Mesodermal cell (in vitro differentiated cells): ENCODE measurements around the gene OR10K2. TPM values are rescaled to one million over a fixed set of nuclear protein-coding genes. Genes with fewer than 3 reads are reported as not detected.
"Not testable (repeated sequence)": the region's sequence is repeated elsewhere in the genome, so short reads cannot be mapped to it uniquely, and the experiment has no call there.

ENCODE experiments used
- H3K27ac ChIP-seq: 2 replicates; pipeline ENCODE4 v1.7.0; 2013; ENCODE audit warnings: mild to moderate bottlenecking, low read depth, low read length, moderate library complexity; ENCODE audit not compliant: severe bottlenecking
- H3K36me3 ChIP-seq: 2 replicates; pipeline ENCODE4 v1.7.1; 2013; ENCODE audit warnings: mild to moderate bottlenecking, low read length, moderate library complexity; ENCODE audit not compliant: control insufficient read depth, insufficient read depth
- H3K4me1 ChIP-seq: one replicate; pipeline ENCODE4 v1.7.1; 2013; ENCODE audit warnings: mild to moderate bottlenecking, low read length; ENCODE audit not compliant: insufficient read depth, control insufficient read depth, poor library complexity, severe bottlenecking
- H3K4me3 ChIP-seq: 2 replicates; pipeline ENCODE4 v1.7.0; 2013; ENCODE audit warnings: low read length, control low read depth, mild to moderate bottlenecking; ENCODE audit not compliant: insufficient read depth, poor library complexity, severe bottlenecking; ENCODE audit errors: extremely low read depth
- H3K9me3 ChIP-seq: 2 replicates; pipeline ENCODE4 v1.7.1; 2013; ENCODE audit warnings: mild to moderate bottlenecking, low read length, moderate library complexity; ENCODE audit not compliant: control insufficient read depth
- WGBS, 2 experiments: methylation state at CpG; one replicate each; pipeline ENCODE4 v1.1.5; 2013; ENCODE audit warnings: missing lambda C conversion rate in 2 of 2; ENCODE audit not compliant: insufficient coverage in 2 of 2; 5-methylcytosine and 5-hydroxymethylcytosine counted together
- polyA plus RNA-seq, 2 experiments: library from polyadenylated mRNA; stranded (reverse); fragments of 50-300 nt; gene quantifications; one replicate each; pipeline ENCODE4 v1.2.3, GENCODE V29; 2013

The OR10K2 gene, protein sequence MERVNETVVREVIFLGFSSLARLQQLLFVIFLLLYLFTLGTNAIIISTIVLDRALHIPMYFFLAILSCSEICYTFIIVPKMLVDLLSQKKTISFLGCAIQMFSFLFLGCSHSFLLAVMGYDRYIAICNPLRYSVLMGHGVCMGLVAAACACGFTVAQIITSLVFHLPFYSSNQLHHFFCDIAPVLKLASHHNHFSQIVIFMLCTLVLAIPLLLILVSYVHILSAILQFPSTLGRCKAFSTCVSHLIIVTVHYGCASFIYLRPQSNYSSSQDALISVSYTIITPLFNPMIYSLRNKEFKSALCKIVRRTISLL
- not detected for polyA plus RNA-seq (2013, experiment 1 of 2)
- not detected for polyA plus RNA-seq (2013, experiment 2 of 2)

DNA sequence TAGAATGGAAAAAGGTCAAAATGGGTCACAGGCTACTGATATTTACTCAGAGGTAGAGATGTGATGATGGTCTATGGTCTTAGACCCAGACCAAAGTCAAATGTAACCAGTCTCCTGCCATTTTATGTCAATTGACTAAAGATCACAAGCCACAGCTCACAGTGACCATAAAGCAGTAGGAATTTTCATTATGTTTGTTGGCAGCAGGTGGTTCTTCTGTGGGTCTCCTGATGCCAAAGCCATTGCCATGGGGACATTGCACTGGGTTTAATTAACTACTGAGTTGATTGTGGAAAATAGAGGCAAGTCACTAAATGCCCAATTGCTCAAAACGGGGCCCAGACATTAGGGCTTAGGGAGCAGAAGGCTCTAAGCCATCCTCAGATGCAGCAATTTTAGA is at the start of gene OR10K2:
TSS of gene OR10K2 (minus strand) at position 101 of the 400 bp plus-strand sequence. CDS start 5,371 bp downstream, outside the sequence.
- 90% methylated on average over 1 of the region's 1 CpG; no CpG with 5 or more reads in 1 of the 2 experiments for WGBS, 2 experiments
- Histone ChIP-seq H3K4me1 (no peaks in the 10 kb centered on the region), H3K9me3 (no peaks in the 10 kb centered on the region), H3K4me3 (no peak within 1 kb of the TSS), H3K36me3 (no peaks in the 10 kb centered on the region), H3K27ac (no peak within 1 kb of the TSS)

- Histone ChIP-seq H3K4me3 (no peak within 1 kb of the TSS), H3K9me3 (no peaks in the 10 kb centered on the region), H3K27ac (no peak within 1 kb of the TSS), H3K4me1 (no peaks in the 10 kb centered on the region), H3K36me3 (no peaks in the 10 kb centered on the region)
These were observed 45.9 kb upstream of the OR10K2 start, which contains the start of gene OR10R2 for GRCh38 chr1:158471920-158472319. OR10R2 (plus strand) TSS chr1:158472220; CDS start chr1:158472326, 106 bp downstream.

- Histone ChIP-seq H3K9me3 (no peaks in the 10 kb centered on the region), H3K4me1 (no peaks in the 10 kb centered on the region), H3K36me3 (no peaks in the 10 kb centered on the region), H3K27ac (no peak within 1 kb of the TSS), H3K4me3 (no peak within 1 kb of the TSS)
- 80 to 100% methylated on average over 1 of the region's 2 CpGs for WGBS, 2 experiments
These were observed 35.5 kb upstream of the OR10K2 start, which contains the start of gene OR10K1 for GRCh38 chr1:158461534-158461933. OR10K1 (plus strand) TSS chr1:158461834; CDS start chr1:158465562, 3,728 bp downstream.

DNA sequence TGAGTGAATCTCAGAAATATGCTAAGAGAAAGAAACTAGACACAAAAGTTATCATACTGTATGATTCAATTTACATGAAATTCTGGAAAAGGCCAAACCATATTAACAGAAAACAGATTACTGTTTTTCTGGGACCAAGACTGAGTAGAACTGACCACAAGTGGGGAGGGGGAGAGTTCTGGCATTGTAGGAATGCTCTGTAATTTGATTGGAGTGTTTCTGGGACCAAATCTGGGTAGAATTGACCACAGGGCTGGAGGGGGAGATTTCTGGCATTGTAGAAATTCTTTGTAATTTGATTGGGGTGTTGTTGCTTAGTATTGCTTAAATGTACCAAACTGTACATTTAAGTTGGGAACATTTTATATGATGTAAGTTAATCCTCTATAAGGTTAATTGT is 32.2 kb upstream of the OR10K2 start:
- Histone ChIP-seq H3K4me3 (no peak overlapping the region), H3K36me3 (no peaks in the 10 kb centered on the region), H3K4me1 (no peaks in the 10 kb centered on the region), H3K9me3 (no peaks in the 10 kb centered on the region), H3K27ac (no peak overlapping the region)

- H3K4me1 ChIP-seq = no peaks in the 10 kb centered on the region
- no peaks in the 10 kb centered on the region for H3K9me3 ChIP-seq
- no peaks in the 10 kb centered on the region for H3K36me3 ChIP-seq
- H3K4me3 ChIP-seq = no peak overlapping the region
- no peak overlapping the region for H3K27ac ChIP-seq
These were observed 31.2 kb upstream of the OR10K2 start for GRCh38 chr1:158457246-158457645.

DNA sequence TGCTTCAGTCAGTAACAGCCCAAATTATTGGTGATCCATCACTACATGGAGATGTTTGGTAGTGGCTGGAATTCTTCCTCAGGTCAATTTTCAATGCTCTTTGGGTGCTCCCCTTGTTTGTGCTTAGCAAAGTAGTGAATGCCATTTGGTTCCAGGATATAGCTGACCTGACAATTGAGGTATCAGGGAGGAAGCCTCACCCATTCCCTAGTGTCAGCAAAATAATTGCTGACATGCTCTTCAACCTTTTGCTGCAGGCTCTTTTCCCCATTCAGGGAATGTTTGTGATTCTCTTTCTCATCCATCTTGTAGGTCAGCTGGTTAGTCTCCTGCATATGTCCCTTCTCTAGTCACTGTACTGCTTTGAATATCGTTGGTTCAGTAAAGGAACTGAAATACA is 28.5 kb upstream of the OR10K2 start:
- Histone ChIP-seq H3K27ac (no peak overlapping the region), H3K9me3 (no peaks in the 10 kb centered on the region), H3K4me1 (no peaks in the 10 kb centered on the region), H3K4me3 (no peak overlapping the region), H3K36me3 (no peaks in the 10 kb centered on the region)
- WGBS, 2 experiments = 100% methylated on average over 1 of the region's 1 CpG

- H3K4me1 ChIP-seq = no peaks in the 10 kb centered on the region
- 38 to 90% methylated on average over 1 to 3 of the region's 4 CpGs for WGBS, 2 experiments
- no peaks in the 10 kb centered on the region for H3K36me3 ChIP-seq
- H3K9me3 ChIP-seq = no peaks in the 10 kb centered on the region
- H3K27ac ChIP-seq = no peak overlapping the region
- H3K4me3 ChIP-seq = no peak overlapping the region
These were observed 19.3 kb upstream of the OR10K2 start for GRCh38 chr1:158445376-158445775.

DNA sequence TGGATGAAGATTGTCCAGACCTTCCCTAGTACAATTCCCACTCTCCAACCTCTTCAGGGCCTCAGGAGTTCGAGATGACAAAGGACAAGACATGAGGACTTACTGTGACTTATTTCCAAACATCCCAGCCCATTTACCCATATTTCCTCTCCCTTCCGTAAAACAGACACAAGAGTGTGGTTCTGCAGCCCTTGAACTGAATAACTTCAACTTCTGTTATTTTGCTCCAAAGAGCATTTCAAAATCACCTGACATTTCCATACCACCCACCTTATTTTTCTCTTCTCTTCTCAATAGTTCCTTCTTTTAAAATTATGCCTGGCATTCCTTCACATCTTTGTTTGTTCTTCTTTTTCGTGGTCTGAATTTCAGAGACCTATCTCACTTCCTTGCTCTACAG is 8.7 kb upstream of the OR10K2 start:
- H3K36me3 ChIP-seq = no peaks in the 10 kb centered on the region
- H3K27ac ChIP-seq = no peak overlapping the region
- 65 to 82% methylated on average over 2 to 3 of the region's 3 CpGs for WGBS, 2 experiments

DNA sequence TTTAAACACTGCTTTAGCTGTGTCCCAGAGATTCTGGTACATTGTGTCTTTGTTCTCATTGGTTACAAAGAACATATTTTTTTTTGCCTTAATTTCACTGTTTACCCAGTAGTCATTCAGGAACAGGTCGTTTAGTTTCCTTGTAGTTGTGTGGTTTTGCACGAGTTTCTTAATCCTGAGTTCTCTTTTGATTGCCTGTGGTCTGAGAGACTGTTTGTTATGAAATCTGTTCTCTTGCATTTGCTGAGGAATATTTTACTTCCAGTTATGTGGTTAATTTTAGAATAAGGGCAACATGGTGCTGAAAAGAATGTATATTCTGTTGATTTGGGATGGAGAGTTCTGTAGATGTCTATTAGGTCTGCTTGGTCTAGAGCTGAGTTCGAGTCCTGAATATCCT is 4.1 kb upstream of the OR10K2 start:
- H3K9me3 ChIP-seq, H3K4me1 ChIP-seq, H3K36me3 ChIP-seq, H3K27ac ChIP-seq, H3K4me3 ChIP-seq: not testable (repeated sequence)
- WGBS, 2 experiments = 71 to 80% methylated on average over 1 to 3 of the region's 3 CpGs

More for the DNA sequence above, 8.7 kb upstream of the OR10K2 start:
- Histone ChIP-seq H3K4me1 (no peaks in the 10 kb centered on the region), H3K4me3 (no peak overlapping the region), H3K9me3 (no peaks in the 10 kb centered on the region)

DNA sequence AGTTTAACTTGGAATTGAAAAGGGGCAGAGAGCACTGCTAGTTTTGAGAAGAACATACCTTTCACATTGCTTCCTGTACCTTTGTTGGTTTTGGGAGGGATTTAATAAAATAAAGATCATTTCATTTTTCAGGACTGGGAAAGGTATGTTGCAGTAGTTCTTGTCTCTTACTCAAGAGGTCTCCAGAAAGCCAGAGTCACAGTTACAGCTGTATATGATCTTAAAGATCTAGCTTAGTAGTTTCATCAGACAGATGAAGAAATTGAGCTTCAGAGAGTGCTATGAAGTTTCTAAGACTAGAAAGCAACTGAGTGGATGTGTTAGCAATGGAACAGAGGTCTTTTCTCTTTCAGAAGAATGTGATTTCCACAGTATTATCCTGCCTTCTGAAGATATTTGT is 1.0 kb downstream of the OR10K2 start:
- H3K36me3 ChIP-seq = no peaks in the 10 kb centered on the region
- H3K4me1 ChIP-seq = no peaks in the 10 kb centered on the region
- H3K4me3 ChIP-seq = no peak overlapping the region
- H3K9me3 ChIP-seq = no peaks in the 10 kb centered on the region
- no peak overlapping the region for H3K27ac ChIP-seq

DNA sequence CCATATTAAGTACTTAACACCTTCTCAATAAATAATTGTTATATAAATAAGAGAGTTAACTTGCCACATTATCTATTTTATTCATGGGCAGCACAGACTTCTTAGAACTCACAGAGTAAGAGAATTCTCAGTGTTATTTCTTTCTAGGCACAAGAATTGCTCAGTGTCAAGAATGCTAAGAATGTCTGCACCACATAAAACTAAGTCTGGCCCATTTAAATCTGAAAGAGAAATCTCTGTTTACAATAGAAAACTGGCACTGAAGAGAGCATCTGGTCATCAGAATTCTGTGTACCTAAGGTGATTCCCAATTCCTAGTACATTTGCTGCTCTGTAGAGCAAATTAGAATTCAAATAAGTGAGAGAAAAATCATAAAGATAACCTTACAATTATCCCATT is 3.8 kb downstream of the OR10K2 start:
- Histone ChIP-seq H3K36me3 (no peaks in the 10 kb centered on the region), H3K4me3 (no peak overlapping the region), H3K9me3 (no peaks in the 10 kb centered on the region), H3K4me1 (no peaks in the 10 kb centered on the region), H3K27ac (no peak overlapping the region)
